ENCODE data around the gene ABCA5. TPM values are rescaled to one million over a fixed set of nuclear protein-coding genes. Genes with fewer than 3 reads are reported as not detected.
"Not testable (repeated sequence)": the region's sequence is repeated elsewhere in the genome, so short reads cannot be mapped to it uniquely, and the experiment has no call there.

The ABCA5 gene
- total RNA-seq, 1 donor from 2014 or later, result 72.1 TPM

- no peak for DNase-seq
These were observed 118.3 kb downstream of the ABCA5 start for GRCh38 chr17:69208640-69209039.

- no peak for DNase-seq
These were observed 119.8 kb downstream of the ABCA5 start for GRCh38 chr17:69207151-69207550.

- no peak for DNase-seq
These were observed 128.7 kb downstream of the ABCA5 start for GRCh38 chr17:69198238-69198637.

GRCh38 chr17:69196105-69196653 is 130.8 kb downstream of the ABCA5 start:
- not testable (repeated sequence) for DNase-seq

Small RNA genes within 50 kb of the gene (small RNA-seq; reads per million reads assigned to genes)
- gene RF00561 (not detected), gene SNRPGP4 (not detected)

Other genes starting within 250 kb of the ABCA5 start
- 3.7 TPM for gene ABCA6, start 185.2 kb downstream of the ABCA5 start, total RNA-seq
- 10.0 TPM for gene ABCA10, start 98.3 kb downstream of the ABCA5 start, total RNA-seq
- gene MAP2K6, start 87.6 kb upstream of the ABCA5 start, total RNA-seq, result 39.9 TPM